Nephron (organoid): ENCODE results near the gene IFRD2.

Experiments
- H3K27ac Mint-ChIP-seq, 3 experiments: 2 replicates each; pipeline ENCODE4 v1.8.0; 2020; ENCODE audit warnings: mixed read lengths in 3 of 3, mild to moderate bottlenecking in 2 of 3, moderate library complexity in 1 of 3
- H3K27me3 Mint-ChIP-seq: 2 replicates; pipeline ENCODE4 v1.8.0; 2021; ENCODE audit warnings: low read depth, mild to moderate bottlenecking, moderate library complexity, mixed read lengths
- H3K36me3 Mint-ChIP-seq: 2 replicates; pipeline ENCODE4 v1.8.0; 2020; ENCODE audit warnings: low read depth, mixed read lengths
- H3K4me1 Mint-ChIP-seq: 2 replicates; pipeline ENCODE4 v1.8.0; 2020; ENCODE audit warnings: mixed read lengths
- H3K4me3 Mint-ChIP-seq, 3 experiments: 2 replicates each; pipeline ENCODE4 v1.8.0; 2020; ENCODE audit warnings: mild to moderate bottlenecking in 3 of 3, mixed read lengths in 3 of 3, moderate library complexity in 2 of 3
- H3K9me3 Mint-ChIP-seq: 2 replicates; pipeline ENCODE4 v1.8.0; 2020; ENCODE audit warnings: mixed read lengths
- TF ChIP-seq, protein P1 (sequence below), 3 experiments: fragments of 200-600 bp; sonication (generic); IDR thresholded peaks; one replicate each; pipeline ENCODE4 v1.5.0; 2021; ENCODE audit warnings: antibody characterized with exemption in 3 of 3; ENCODE audit not compliant: unreplicated experiment in 3 of 3

IFRD2 gene

DNA sequence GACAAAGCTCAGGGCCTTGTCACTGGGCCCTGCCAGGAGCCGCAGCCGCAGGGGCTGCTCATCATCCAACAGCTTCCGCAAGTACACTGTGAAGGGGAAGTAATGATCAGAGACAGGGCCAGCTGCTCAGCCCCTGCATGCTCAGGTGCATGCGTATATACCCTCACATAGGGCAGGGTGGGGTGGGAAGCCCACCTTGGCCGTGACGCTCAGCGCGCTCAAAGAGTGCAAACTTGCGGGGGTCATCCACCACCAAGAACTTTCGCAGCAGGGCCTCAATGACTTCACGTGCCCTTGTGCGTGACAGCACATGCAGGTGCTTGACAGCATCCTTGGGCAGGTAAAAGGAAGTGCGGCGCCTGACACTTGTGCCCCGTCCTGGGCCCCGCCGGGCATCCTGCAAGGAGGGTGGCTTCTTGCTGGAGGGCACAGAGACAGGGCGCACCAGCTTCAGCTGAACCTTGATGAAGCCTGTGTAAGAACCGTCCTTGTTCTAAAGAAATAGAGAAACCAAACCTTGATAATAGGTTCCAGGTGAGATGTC, 39.2 kb upstream of the IFRD2 start:
- Mint-ChIP-seq H3K36me3 (peaks cover 10% of the 10 kb centered on the region), H3K4me3 (no peak overlapping the region), H3K27me3 (no peaks in the 10 kb centered on the region), H3K9me3 (no peaks in the 10 kb centered on the region), H3K27ac (no peak overlapping the region), H3K4me1 (peaks cover 25% of the 10 kb centered on the region)
- TF ChIP-seq, protein P1, sequence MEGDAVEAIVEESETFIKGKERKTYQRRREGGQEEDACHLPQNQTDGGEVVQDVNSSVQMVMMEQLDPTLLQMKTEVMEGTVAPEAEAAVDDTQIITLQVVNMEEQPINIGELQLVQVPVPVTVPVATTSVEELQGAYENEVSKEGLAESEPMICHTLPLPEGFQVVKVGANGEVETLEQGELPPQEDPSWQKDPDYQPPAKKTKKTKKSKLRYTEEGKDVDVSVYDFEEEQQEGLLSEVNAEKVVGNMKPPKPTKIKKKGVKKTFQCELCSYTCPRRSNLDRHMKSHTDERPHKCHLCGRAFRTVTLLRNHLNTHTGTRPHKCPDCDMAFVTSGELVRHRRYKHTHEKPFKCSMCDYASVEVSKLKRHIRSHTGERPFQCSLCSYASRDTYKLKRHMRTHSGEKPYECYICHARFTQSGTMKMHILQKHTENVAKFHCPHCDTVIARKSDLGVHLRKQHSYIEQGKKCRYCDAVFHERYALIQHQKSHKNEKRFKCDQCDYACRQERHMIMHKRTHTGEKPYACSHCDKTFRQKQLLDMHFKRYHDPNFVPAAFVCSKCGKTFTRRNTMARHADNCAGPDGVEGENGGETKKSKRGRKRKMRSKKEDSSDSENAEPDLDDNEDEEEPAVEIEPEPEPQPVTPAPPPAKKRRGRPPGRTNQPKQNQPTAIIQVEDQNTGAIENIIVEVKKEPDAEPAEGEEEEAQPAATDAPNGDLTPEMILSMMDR (IDR thresholded peaks at IDR 0.05; ENCODE audit: unreplicated experiment in 3 of 3): no peak

DNA sequence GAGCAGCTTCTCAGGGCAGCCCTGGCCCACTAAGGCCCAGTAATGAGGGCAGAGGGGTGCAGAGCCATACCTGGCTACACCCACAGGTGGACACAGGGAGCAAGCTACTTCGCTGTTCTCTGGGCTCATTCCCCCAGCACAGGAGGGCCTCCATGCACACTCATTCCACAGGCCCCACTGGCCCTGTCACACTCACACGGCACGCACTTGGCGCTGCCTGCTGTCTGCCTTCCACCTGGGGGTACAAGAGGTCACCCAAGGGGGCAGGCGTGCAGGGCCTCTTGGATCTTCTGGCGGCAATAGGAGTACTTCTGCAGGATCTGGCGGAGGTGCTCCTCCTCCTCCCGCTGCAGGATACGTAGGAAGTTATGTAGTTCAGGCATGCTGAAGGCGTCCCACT, 38.1 kb upstream of the IFRD2 start:
- H3K27me3 Mint-ChIP-seq: no peaks in the 10 kb centered on the region
- peak overlapping the region in 2 of 3 experiments; percentile 42 to 56 for H3K4me3 Mint-ChIP-seq
- peaks cover 10% of the 10 kb centered on the region for H3K36me3 Mint-ChIP-seq

GRCh38 chr3:50327943-50328691, 35.9 kb upstream of the IFRD2 start, which contains the start of gene TUSC2:
TSS of gene TUSC2 (minus strand) at chr3:50328223. CDS start at chr3:50328099, 124 bp downstream.
- H3K36me3 Mint-ChIP-seq: peaks cover 15% of the 10 kb centered on the region
- H3K4me3 Mint-ChIP-seq: peak within 1 kb of the TSS; percentile 89 to 99 (median 96)
- peaks cover 19% of the 10 kb centered on the region for H3K4me1 Mint-ChIP-seq
- no peaks in the 10 kb centered on the region for H3K27me3 Mint-ChIP-seq
- no peaks in the 10 kb centered on the region for H3K9me3 Mint-ChIP-seq
- TF ChIP-seq, protein P1 (IDR thresholded peaks at IDR 0.05; ENCODE audit: unreplicated experiment in 3 of 3): no peak
- peak within 1 kb of the TSS; percentile 75 to 97 (median 91) for H3K27ac Mint-ChIP-seq

More for the DNA sequence above, 38.1 kb upstream of the IFRD2 start:
- Mint-ChIP-seq H3K4me1 (peaks cover 19% of the 10 kb centered on the region), H3K9me3 (no peaks in the 10 kb centered on the region), H3K27ac (no peak overlapping the region)
- TF ChIP-seq, protein P1 (IDR thresholded peaks at IDR 0.05; ENCODE audit: unreplicated experiment in 3 of 3): no peak

DNA sequence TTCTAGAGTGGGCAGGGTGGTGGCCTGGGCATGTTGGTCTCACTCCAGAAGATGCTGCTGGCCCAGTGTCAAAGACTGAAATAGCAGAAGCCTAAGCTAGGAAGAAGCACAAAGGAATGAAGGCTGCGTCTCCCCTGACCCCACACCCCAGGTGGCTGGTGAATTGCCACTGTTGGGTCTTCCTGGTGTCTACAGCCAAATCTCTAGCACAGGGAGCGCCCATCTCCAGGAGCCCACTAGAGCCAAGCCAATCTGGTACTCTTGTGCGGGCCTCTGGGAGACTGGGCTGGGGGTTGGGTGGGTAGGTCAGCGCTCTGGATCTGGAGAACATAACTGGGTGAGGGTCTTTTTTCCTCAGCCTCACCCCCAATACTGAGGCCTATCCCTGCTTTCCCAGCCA, 34.9 kb upstream of the IFRD2 start:
- Mint-ChIP-seq H3K4me1 (peaks cover 22% of the 10 kb centered on the region), H3K4me3 (peak overlapping the region; percentile 89 to 99 (median 96)), H3K36me3 (peaks cover 15% of the 10 kb centered on the region), H3K27ac (no peak overlapping the region), H3K9me3 (no peaks in the 10 kb centered on the region), H3K27me3 (no peaks in the 10 kb centered on the region)
- TF ChIP-seq, protein P1 (IDR thresholded peaks at IDR 0.05; ENCODE audit: unreplicated experiment in 3 of 3): no peak

DNA sequence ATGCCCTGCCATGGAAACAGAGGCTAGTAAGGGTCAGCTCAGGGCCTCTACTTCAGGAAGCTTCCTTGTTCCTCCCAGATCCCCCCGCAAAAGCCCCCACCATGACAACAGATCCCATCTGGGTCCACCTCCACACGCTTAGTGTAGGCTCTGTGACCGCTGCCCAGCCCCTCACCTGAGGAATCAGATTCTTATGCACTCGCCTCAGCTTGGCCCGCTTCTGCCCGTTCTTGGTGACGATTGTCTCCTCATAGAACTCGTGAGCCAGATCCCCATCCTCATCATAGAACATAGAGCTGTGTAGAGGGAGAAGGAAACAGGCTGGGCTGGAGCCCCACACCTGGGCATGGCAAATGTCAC, 33.9 kb upstream of the IFRD2 start:
- H3K9me3 Mint-ChIP-seq: no peaks in the 10 kb centered on the region
- H3K27ac Mint-ChIP-seq: peak overlapping the region in 1 of 3 experiments; percentile 41
- TF ChIP-seq, protein P1 (IDR thresholded peaks at IDR 0.05; ENCODE audit: unreplicated experiment in 3 of 3): no peak
- H3K36me3 Mint-ChIP-seq: peaks cover 14% of the 10 kb centered on the region
- no peaks in the 10 kb centered on the region for H3K27me3 Mint-ChIP-seq
- H3K4me3 Mint-ChIP-seq: peak overlapping the region; percentile 51 to 99 (median 70)
- H3K4me1 Mint-ChIP-seq: peaks cover 22% of the 10 kb centered on the region
